Muscle of leg (tissue), 16 donors: ENCODE measurements around the gene POLD1. TPM values are rescaled to one million over a fixed set of nuclear protein-coding genes. Genes with fewer than 3 reads are reported as not detected.
"Not testable (repeated sequence)": the region's sequence is repeated elsewhere in the genome, so short reads cannot be mapped to it uniquely, and the experiment has no call there.

Experiments used
- DNase-seq: peaks from one replicate; pipeline ENCODE4 v3.0.0; 2013
- H3K27ac ChIP-seq: one replicate; pipeline ENCODE4 v1.5.1; 2013; ENCODE audit warnings: mild to moderate bottlenecking, low read length, control low read depth
- H3K27me3 ChIP-seq: one replicate; pipeline ENCODE4 v1.6.1; 2013; ENCODE audit warnings: low read length; ENCODE audit not compliant: control insufficient read depth, insufficient read depth
- H3K36me3 ChIP-seq: one replicate; pipeline ENCODE4 v1.6.1; 2013; ENCODE audit warnings: low read length; ENCODE audit not compliant: control insufficient read depth, insufficient read depth
- H3K4me1 ChIP-seq: one replicate; pipeline ENCODE4 v1.6.1; 2013; ENCODE audit warnings: low read length; ENCODE audit not compliant: control insufficient read depth, insufficient read depth
- H3K4me3 ChIP-seq: one replicate; pipeline ENCODE4 v1.5.1; 2013; ENCODE audit warnings: low read length, control low read depth
- H3K9me3 ChIP-seq: replicated peaks from 2 replicates; pipeline ENCODE4 v1.6.1; 2013; ENCODE audit warnings: low read depth, low read length; ENCODE audit not compliant: control insufficient read depth
- WGBS: methylation state at CpG from one replicate; pipeline ENCODE4 v1.1.5; 2013; ENCODE audit warnings: missing lambda C conversion rate; ENCODE audit not compliant: insufficient coverage; 5-methylcytosine and 5-hydroxymethylcytosine counted together
- long read RNA-seq, 11 donors: transcript quantifications; one replicate each; lab custom pipeline, GENCODE V29; 2026
- polyA plus RNA-seq, 8 donors: library from polyadenylated mRNA; unstranded; fragments of 120-200 nt; gene quantifications; one replicate each; pipeline versions ENCODE4 v1.2.1 to v1.2.3, GENCODE V29; 2013; ENCODE audit warnings: inconsistent platforms in 1 of 8, low replicate concordance in 1 of 8; ENCODE audit not compliant: insufficient read length in 8 of 8, insufficient read depth in 1 of 8
- total RNA-seq: library from RNA; stranded (reverse); fragments of 120-200 nt; gene quantifications from one replicate; pipeline ENCODE4 v1.2.4, GENCODE V29; 2013

POLD1 gene
- total RNA-seq (21.7 TPM), polyA plus RNA-seq (10 to 100 TPM; 17.6 to 26.9 (median 20.0) TPM)
- long read RNA-seq, donor 1, partial matches to known transcripts: 0 of 1 reads
- long read RNA-seq, donor 1, other reads (novel, unspliced or antisense): 0 of 1 reads
- long read RNA-seq, donor 2, partial matches to known transcripts: 0 of 1 reads
- long read RNA-seq, donor 2, other reads (novel, unspliced or antisense): 0 of 1 reads
- long read RNA-seq, donor 3, partial matches to known transcripts: 0 of 3 reads
- long read RNA-seq, donor 3, other reads (novel, unspliced or antisense): 0 of 3 reads
- long read RNA-seq, donor 4, partial matches to known transcripts: 0 of 2 reads
- long read RNA-seq, donor 4, other reads (novel, unspliced or antisense): 0 of 2 reads
- long read RNA-seq, donor 5, partial matches to known transcripts: 0 of 4 reads
- long read RNA-seq, donor 5, other reads (novel, unspliced or antisense): 0 of 4 reads
- long read RNA-seq, donor 6, partial matches to known transcripts: 0 of 4 reads
- long read RNA-seq, donor 6, other reads (novel, unspliced or antisense): 0 of 4 reads
- long read RNA-seq, donor 7, partial matches to known transcripts: 0 of 2 reads
- long read RNA-seq, donor 7, other reads (novel, unspliced or antisense): 0 of 2 reads
- long read RNA-seq, donor 8, partial matches to known transcripts: 0 of 3 reads
- long read RNA-seq, donor 8, other reads (novel, unspliced or antisense): 0 of 3 reads
- long read RNA-seq, donor 9: 0 reads
- long read RNA-seq, donor 10, partial matches to known transcripts: 0 of 2 reads
- long read RNA-seq, donor 10, other reads (novel, unspliced or antisense): 0 of 2 reads
- long read RNA-seq, donor 11, partial matches to known transcripts: 0 of 3 reads
- long read RNA-seq, donor 11, other reads (novel, unspliced or antisense): 0 of 3 reads

DNA sequence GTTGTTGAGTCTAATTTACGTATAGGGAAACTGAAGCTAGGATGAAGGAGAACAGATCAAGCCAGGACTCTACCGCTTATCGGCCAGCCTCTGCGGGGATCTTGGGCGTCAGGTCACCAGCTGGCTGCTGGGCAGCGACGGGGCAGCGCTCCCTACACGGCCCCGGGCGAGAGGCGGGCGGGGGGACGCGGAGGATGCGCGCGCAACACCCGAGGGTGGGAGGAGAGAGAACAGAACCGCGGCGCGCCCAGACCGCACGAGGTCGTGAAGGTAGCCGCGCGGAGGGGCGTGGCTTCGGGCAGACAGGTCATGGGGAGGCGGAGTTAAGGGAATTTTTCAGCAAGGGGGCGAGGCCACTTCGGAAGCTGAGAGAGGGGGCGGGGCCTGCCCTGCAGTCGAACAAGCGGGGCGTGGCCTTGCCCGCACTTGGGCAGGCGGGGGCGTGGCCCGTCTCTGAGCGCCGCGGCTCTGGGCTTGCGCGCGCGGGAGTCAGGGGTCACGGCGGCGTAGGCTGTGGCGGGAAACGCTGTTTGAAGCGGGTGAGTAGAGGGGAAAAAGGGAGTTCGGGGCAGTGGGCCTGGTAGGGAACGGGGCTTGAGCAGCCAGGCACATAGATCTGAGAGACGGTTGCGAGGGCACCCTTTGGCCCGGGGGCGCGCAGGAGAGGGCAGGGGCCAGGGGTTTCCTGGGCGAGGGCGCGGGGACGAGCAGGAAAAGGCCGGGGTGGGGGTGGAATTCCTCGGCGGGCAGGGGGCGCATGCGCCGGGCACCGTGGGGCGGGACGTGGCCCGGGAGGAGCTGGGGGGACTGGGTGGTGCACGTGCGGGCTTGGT lies at the start of gene POLD1:
Gene POLD1 (plus strand): TSS at position 496 of the 833 bp plus-strand sequence. CDS start 14,505 bp downstream, outside the sequence.
- peak; percentile 97 for DNase-seq
- H3K4me1 ChIP-seq: peaks cover 27% of the 10 kb centered on the region
- WGBS: 1% methylated on average over 76 of the region's 78 CpGs
- peak within 1 kb of the TSS; percentile 99 for H3K27ac ChIP-seq
- H3K4me3 ChIP-seq: peak within 1 kb of the TSS; percentile 82
- no peaks in the 10 kb centered on the region for H3K9me3 ChIP-seq
- no peaks in the 10 kb centered on the region for H3K27me3 ChIP-seq
- H3K36me3 ChIP-seq: peaks cover 43% of the 10 kb centered on the region

DNA sequence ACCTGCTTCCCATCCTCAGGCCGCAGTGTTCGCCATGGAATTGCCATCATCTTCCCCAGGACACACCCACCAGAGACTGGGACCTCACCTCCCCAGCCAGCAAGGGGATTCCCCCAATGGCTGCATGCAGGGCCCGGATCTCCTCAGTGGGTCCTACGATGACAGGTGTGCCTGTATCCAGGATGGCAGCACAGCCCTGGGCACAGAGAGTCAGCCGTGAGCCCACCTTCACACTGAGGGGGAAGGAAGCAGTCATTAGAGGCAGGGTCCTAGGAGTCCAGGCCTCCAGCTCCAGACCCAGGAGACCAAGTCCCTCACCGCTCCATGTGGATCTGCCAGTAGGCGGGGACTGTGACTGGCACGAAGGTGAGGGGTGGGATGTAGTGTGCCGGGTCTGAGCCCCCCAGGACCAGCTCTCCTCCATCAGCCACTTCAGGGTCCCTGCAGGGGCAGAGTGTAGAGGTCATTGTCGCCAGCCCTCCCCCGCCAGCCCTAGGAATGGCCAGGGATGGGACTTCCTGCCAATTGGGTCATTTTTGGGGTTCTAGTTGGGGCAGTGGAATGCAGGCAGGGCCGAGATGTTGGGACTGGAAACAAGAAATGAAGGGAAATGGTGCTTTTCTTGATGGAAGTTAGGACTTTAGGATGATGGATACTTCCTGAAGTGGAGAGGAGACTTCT lies 49.3 kb upstream of the POLD1 start:
- Histone ChIP-seq H3K27ac (no peak overlapping the region), H3K4me1 (peaks cover 30% of the 10 kb centered on the region), H3K4me3 (no peak overlapping the region), H3K36me3 (no peaks in the 10 kb centered on the region), H3K27me3 (peaks cover 46% of the 10 kb centered on the region), H3K9me3 (no peaks in the 10 kb centered on the region)
- 91% methylated on average over 6 of the region's 12 CpGs for WGBS
- DNase-seq: no peak

DNA sequence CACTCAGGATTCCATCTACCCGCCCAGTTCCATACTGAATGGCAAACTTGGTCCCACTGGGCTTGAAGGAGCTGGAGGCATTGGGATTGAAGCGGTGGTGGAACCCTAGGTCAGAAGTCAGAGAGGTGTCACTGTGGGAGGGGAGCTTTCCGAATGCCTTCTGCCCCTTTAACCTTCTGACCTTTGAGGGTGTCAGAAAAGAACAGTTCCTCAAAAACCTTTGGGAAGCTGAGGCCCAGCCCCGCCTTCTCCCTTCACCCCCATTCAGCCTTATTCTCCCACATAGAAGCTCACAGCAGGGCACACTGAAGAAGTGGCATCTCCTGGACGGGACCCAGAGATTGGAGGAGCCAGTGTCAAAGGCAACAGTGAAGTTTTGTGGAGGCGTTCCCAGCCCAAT lies 47.1 kb upstream of the POLD1 start:
- not testable (repeated sequence) for H3K4me3 ChIP-seq, DNase-seq, H3K36me3 ChIP-seq, H3K27ac ChIP-seq, H3K9me3 ChIP-seq
- Histone ChIP-seq H3K27me3 (peaks cover 24% of the 10 kb centered on the region), H3K4me1 (peaks cover 17% of the 10 kb centered on the region)
- no CpG with 5 or more reads among the region's 6 CpGs for WGBS

DNA sequence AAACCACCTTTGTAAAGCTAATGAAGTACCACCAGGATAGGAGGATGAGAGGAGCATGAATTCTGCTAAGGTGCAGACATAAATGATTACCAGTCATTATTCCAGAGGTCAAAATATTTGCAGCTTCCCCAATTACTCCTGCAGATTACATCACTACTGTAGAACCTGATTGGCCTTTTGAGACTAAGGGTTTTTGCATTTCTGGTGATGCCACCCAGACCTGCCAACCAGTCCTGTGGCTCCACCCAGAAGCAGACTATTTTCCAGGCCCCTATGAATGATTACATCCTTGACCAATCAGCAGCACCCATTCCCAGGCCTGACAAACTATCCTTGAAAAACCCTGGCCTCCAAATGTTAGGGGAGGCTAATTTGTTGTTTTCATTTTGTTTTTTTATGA lies 43.8 kb upstream of the POLD1 start:
- no peaks in the 10 kb centered on the region for H3K4me1 ChIP-seq
- H3K27me3 ChIP-seq: no peaks in the 10 kb centered on the region
- H3K9me3 ChIP-seq: peaks cover 7% of the 10 kb centered on the region
- no peaks in the 10 kb centered on the region for H3K36me3 ChIP-seq
- H3K4me3 ChIP-seq: no peak overlapping the region
- no peak for DNase-seq
- no peak overlapping the region for H3K27ac ChIP-seq

DNA sequence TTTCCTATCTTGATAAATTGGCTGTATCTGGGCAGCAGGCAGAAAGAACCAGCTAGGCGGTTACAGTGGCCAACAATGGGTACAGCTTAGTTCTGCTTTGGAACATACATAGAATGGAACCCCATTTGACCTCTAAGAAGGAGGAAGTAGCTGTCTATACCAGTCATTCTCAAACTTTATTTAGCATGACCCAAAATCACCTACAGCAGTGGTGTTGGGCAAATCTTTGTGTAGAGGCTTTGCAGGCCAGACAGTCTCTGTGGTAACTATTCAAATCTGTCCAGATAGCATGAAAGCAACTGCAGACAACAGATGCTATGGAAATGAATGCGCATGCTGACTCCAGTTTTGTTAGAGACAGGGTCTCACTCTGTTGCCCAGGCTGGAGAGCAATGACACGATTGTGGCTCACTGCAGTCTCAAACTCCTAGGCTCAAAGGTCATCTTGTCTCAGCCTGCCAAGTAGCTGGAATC lies 43.0 kb upstream of the POLD1 start:
- Histone ChIP-seq H3K4me3 (no peak overlapping the region), H3K36me3 (no peaks in the 10 kb centered on the region), H3K27me3 (no peaks in the 10 kb centered on the region), H3K27ac (no peak overlapping the region), H3K4me1 (no peaks in the 10 kb centered on the region), H3K9me3 (peaks cover 7% of the 10 kb centered on the region)
- 77% methylated on average over 3 of the region's 3 CpGs for WGBS
- DNase-seq: peak; percentile 36

DNA sequence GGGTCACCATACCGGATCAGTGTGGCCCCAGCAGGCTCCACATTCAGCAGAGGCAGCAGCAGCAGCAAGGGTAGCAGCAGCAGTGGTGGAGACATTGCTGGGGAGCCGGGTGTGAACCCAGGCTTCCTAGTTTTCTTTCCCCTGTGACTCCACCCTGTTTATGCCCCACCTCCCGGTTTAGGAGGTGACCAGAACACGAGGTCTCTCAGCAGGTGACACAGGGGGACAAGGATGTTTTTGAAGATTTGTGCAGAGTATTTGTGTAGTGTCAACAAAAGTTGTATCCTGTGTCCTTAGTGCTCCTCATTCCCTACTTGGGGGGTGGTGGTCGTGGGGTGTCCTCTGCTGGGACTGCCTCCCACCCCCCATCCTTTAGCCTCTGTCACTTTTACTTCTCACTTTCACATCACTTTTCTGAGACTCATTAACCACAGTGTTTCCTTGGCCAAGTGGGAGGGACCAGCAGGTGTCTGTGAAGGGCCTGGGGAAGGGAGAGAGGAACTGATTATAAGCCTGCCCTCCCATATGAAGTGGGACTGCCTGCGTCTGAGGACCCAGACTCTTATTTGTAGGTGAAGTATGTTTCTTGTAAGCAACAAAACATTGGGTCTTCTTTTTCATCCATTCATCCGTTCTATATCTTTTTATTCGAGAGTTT lies 39.4 kb upstream of the POLD1 start:
- no peak overlapping the region for H3K4me3 ChIP-seq
- no peaks in the 10 kb centered on the region for H3K36me3 ChIP-seq
- no peak overlapping the region for H3K27ac ChIP-seq
- H3K9me3 ChIP-seq: peaks cover 7% of the 10 kb centered on the region
- no peak for DNase-seq
- H3K4me1 ChIP-seq: no peaks in the 10 kb centered on the region
- WGBS: 80% methylated on average over 1 of the region's 8 CpGs
- no peaks in the 10 kb centered on the region for H3K27me3 ChIP-seq

DNA sequence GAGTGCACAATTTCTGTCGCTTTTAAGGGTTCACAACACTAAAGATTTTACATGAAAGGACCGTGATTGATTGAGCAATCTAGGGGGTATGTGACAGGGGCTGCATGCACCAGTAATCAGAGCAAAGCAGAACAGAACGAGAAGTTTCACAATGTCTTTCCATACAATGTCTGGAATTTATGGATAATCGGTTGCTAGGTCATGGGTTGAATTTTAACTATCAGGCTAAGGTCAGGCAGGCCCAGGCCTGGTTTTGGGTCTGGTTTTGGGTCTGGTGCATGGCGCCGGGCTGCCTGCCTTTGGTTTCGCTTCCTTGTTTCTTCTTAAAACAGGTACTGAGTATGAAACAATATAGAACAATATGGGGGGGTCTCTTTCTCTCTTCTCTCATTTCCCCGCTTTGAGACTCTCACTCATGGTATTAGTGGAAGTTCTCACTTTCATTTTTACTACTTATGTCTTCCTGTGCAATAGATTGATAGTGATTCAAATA lies 37.0 kb upstream of the POLD1 start:
- 14% methylated on average over 1 of the region's 8 CpGs for WGBS
- not testable (repeated sequence) for H3K9me3 ChIP-seq, DNase-seq

DNA sequence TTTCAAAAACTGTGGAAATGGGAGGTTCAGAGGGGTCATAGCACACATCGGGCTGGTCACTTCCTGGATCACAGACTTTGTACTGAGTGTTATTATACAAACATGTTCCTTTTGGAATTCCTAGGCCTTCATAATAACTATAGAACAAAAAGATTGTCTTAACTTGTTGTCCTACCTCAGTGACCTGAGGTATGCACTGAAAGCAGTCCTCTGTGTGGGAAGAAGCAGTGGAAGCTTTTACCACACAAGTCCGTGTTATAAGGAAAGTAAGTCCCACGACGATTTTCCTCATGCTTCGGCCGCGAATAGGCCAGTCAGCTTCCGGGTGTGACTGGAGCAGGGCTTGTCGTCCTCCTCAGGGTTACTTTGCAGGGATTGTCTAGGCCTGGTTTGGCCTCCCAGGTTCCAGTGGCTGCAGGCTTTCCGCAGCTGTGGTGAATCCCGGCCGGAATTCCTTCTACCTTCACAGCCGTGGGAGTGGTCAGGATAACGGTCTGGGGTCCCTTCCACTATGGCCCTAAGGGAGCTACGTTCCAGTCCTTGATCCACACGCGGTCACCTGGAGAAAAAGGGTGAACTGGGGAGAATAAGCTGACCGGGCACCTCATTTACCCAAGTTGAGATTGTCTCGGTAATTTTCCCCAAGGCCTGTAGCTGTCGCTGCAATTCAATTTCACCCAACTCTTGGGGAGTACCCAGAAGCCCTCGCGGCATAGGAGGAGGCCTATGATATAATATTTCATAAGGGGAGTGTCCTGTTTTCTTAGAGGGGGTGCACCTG lies 34.7 kb upstream of the POLD1 start:
- Histone ChIP-seq H3K4me1 (no peaks in the 10 kb centered on the region), H3K4me3 (no peak overlapping the region), H3K27ac (no peak overlapping the region), H3K9me3 (peaks cover 6% of the 10 kb centered on the region), H3K36me3 (no peaks in the 10 kb centered on the region), H3K27me3 (no peaks in the 10 kb centered on the region)
- DNase-seq: no peak
- 49% methylated on average over 13 of the region's 22 CpGs for WGBS

More for the DNA sequence above, 37.0 kb upstream of the POLD1 start:
- not testable (repeated sequence) for H3K4me3 ChIP-seq, H3K27ac ChIP-seq, H3K4me1 ChIP-seq, H3K27me3 ChIP-seq, H3K36me3 ChIP-seq
